Activated CD4-positive, alpha-beta T cell treated with anti-CD3 and anti-CD28 coated beads, Interleukin-2, amount 10 ng/mL, durations not matched to agents 24 days and 14 days (primary cell): ENCODE results near the gene PUS7. TPM values are rescaled to one million over a fixed set of nuclear protein-coding genes. Genes with fewer than 3 reads are reported as not detected.
A peak's percentile ranks its signal among the peaks of the same experiment; 100 is the strongest.
"Not testable (repeated sequence)": the region's sequence is repeated elsewhere in the genome, so short reads cannot be mapped to it uniquely, and the experiment has no call there.

Source experiments
- DNase-seq: peaks from one replicate; pipeline ENCODE4 v3.0.0; 2022
- H3K27ac Mint-ChIP-seq: one replicate; pipeline ENCODE4 v1.8.0; 2022; ENCODE audit warnings: mild to moderate bottlenecking, mixed read lengths
- H3K27me3 Mint-ChIP-seq: one replicate; pipeline ENCODE4 v1.8.0; 2022; ENCODE audit warnings: mixed read lengths
- H3K36me3 Mint-ChIP-seq: one replicate; pipeline ENCODE4 v1.8.0; 2022; ENCODE audit warnings: low read depth, mild to moderate bottlenecking, mixed read lengths
- H3K4me1 Mint-ChIP-seq: one replicate; pipeline ENCODE4 v1.8.0; 2021; ENCODE audit warnings: mixed read lengths
- H3K4me3 Mint-ChIP-seq: one replicate; pipeline ENCODE4 v1.8.0; 2022; ENCODE audit warnings: mild to moderate bottlenecking, moderate library complexity, mixed read lengths
- H3K9me3 Mint-ChIP-seq: one replicate; pipeline ENCODE4 v1.8.0; 2021; ENCODE audit warnings: mixed read lengths
- intact Hi-C: fragments of 100-400 bp; cut with micrococcal nuclease; formaldehyde crosslinking; loops from one replicate; pipeline ENCODE4 v1.15.1; 2023
- total RNA-seq: library from RNA; stranded (reverse); gene quantifications from 2 replicates; pipeline ENCODE4 v1.2.3, GENCODE V29; 2022

Gene PUS7
- total RNA-seq, 1 donor from 2014 or later = 54.5 TPM

GRCh38 chr7:105450177-105450861 lies 71.8 kb downstream of the PUS7 start:
- DNase-seq = no peak
- H3K27me3 Mint-ChIP-seq = no peaks in the 10 kb centered on the region
- no peak overlapping the region for H3K4me3 Mint-ChIP-seq
- H3K27ac Mint-ChIP-seq = no peak overlapping the region
- H3K36me3 Mint-ChIP-seq = peaks cover 2% of the 10 kb centered on the region
- intact Hi-C loops = no loop called here
- H3K4me1 Mint-ChIP-seq = peaks cover 19% of the 10 kb centered on the region
- no peaks in the 10 kb centered on the region for H3K9me3 Mint-ChIP-seq

GRCh38 chr7:105448181-105448580 lies 73.9 kb downstream of the PUS7 start:
- no peaks in the 10 kb centered on the region for H3K27me3 Mint-ChIP-seq
- H3K4me1 Mint-ChIP-seq = peaks cover 19% of the 10 kb centered on the region
- H3K27ac Mint-ChIP-seq = peak overlapping the region; percentile 57
- intact Hi-C loops = no loop called here
- peak overlapping the region; percentile 30 for H3K4me3 Mint-ChIP-seq
- no peak for DNase-seq
- H3K9me3 Mint-ChIP-seq = no peaks in the 10 kb centered on the region
- no peaks in the 10 kb centered on the region for H3K36me3 Mint-ChIP-seq

DNA sequence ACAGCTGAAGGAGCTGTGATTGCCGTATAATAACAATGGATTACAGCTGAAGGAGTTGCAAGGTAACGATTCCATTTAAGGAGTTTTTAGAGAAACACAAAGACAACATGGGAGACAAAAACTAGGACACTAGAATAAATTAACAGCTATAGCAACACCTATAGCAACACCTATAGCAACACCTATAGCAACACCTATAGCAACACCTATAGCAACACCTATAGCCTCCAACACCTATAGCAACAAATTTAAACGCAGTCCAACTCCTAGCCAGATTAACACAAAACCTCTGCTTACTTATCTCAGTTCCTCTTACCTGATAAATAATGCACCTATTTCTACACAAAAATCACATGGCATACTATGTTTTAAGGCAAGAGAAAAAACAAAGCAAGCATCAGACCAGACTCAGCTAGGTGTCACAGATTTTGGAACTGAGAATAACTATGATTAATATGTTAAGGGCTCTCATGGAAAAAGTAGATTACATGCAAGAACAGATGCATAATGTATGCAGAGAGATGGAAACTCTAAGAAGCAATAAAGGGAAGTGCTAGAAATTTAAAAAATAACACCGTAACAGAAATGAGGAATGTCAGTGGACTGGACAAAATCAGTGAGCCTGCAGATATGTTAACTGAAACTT lies 77.6 kb downstream of the PUS7 start:
- Mint-ChIP-seq H3K4me1 (peaks cover 12% of the 10 kb centered on the region), H3K27ac (no peak overlapping the region), H3K27me3 (no peaks in the 10 kb centered on the region), H3K9me3 (no peaks in the 10 kb centered on the region), H3K4me3 (no peak overlapping the region), H3K36me3 (no peaks in the 10 kb centered on the region)
- intact Hi-C loops = no loop called here
- DNase-seq = no peak

DNA sequence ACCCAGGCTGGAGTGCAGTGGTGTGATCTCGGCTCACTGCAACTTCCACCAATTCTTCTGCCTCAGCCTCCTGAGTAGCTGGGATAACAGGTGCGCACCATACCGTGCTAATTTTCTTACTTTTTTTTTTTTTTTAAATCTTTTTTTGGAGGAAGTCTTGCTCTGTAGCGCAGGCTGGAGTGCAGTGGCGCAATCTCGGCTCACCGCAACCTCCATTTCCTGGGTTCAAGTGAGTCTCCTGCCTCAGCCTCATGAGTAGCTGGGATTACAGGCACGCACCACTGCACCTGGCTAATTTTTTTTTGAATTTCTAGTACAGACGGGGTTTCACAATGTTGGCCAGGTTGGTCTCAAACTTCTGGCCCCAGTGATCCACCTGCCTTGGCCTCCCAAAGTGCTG lies 79.9 kb downstream of the PUS7 start:
- H3K27me3 Mint-ChIP-seq, H3K27ac Mint-ChIP-seq, intact Hi-C loops, H3K9me3 Mint-ChIP-seq, DNase-seq, H3K36me3 Mint-ChIP-seq, H3K4me3 Mint-ChIP-seq, H3K4me1 Mint-ChIP-seq: not testable (repeated sequence)

- intact Hi-C loops = loop anchor here (10.0 kb wide), 1 partner anchor 515 kb away; no protein-coding TSS in a partner anchor
- Mint-ChIP-seq H3K36me3 (no peaks in the 10 kb centered on the region), H3K4me3 (no peak overlapping the region), H3K27me3 (no peaks in the 10 kb centered on the region), H3K9me3 (no peaks in the 10 kb centered on the region), H3K27ac (no peak overlapping the region), H3K4me1 (peaks cover 3% of the 10 kb centered on the region)
- no peak for DNase-seq
These were observed 82.7 kb downstream of the PUS7 start for GRCh38 chr7:105439174-105439893.

- Mint-ChIP-seq H3K36me3 (no peaks in the 10 kb centered on the region), H3K27me3 (no peaks in the 10 kb centered on the region), H3K9me3 (no peaks in the 10 kb centered on the region)
These were observed 83.3 kb downstream of the PUS7 start for GRCh38 chr7:105438847-105439173.

GRCh38 chr7:105438254-105438653 lies 83.8 kb downstream of the PUS7 start:
- Mint-ChIP-seq H3K36me3 (no peaks in the 10 kb centered on the region), H3K4me1 (peaks cover 3% of the 10 kb centered on the region), H3K4me3 (no peak overlapping the region), H3K9me3 (no peaks in the 10 kb centered on the region), H3K27me3 (no peaks in the 10 kb centered on the region), H3K27ac (no peak overlapping the region)
- intact Hi-C loops = loop anchor here (10.0 kb wide), 1 partner anchor 513 kb away; no protein-coding TSS in a partner anchor
- no peak for DNase-seq

More at GRCh38 chr7:105438847-105439173, 83.3 kb downstream of the PUS7 start:
- Mint-ChIP-seq H3K4me3 (no peak overlapping the region), H3K4me1 (peaks cover 3% of the 10 kb centered on the region), H3K27ac (no peak overlapping the region)
- no peak for DNase-seq
- intact Hi-C loops = loop anchor here (10.0 kb wide), 1 partner anchor 514 kb away; no protein-coding TSS in a partner anchor

DNA sequence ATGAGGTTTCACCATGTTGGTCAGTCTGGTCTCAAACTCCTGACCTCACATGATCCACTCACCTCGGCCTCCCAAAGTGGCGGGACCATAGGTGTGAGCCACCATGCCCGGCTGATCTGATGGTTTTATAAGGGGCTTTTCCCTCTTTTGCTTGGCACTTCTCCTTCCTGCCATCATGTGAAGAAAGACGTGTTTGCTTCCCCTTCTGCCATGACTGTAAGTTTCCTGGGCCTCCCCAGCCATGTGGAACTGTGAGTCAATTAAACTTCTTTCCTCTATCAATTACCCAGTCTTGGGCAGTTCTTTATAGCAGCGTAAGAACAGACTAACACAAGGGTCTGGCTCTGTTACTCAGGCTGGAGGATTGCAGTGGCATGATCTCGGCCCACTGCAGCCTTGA lies 84.7 kb downstream of the PUS7 start:
- H3K4me3 Mint-ChIP-seq, H3K27ac Mint-ChIP-seq, H3K36me3 Mint-ChIP-seq, H3K9me3 Mint-ChIP-seq, DNase-seq, H3K27me3 Mint-ChIP-seq, H3K4me1 Mint-ChIP-seq: not testable (repeated sequence)
- intact Hi-C loops = loop anchor here (10.0 kb wide), 1 partner anchor 513 kb away; no protein-coding TSS in a partner anchor

DNA sequence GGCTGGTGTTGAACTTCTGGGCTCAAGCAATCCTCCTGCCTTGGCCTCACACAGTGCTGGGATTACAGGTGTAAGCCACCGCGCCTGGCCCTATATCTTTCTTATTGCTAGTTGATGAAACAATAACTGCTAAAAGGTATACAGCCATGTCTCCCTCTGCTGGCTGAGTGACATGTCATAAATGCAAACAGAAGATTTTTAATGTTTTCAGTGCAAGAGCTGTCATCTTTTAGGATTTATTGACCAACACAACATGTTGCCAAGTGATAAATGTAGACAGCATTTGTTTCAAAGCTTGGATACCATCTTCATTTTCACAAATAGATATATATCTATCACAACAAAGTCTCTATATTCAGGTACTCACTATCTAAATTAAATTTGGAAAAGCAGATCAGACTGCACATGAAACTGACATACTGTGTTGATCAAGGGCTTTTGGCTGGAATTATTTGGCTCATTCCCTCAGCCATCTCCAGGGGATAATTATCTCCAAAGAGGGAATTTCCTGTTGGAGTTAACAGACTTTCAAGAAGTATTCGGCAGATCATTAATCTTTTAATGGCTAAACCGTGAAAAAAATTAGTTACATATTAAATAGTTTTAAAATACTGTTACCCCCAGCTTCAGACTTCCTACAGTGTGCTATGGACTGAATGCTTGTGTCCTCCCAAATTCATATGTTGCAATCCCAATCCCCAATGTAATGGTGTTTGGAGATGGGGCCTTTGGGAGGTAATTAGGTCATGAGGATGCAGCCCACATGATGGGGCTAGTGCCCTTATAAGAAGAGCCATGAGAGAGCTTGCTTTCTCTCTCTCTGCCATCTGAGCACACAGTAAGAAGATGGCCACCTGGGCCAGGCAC lies 92.1 kb downstream of the PUS7 start:
- H3K4me3 Mint-ChIP-seq = no peak overlapping the region
- no peaks in the 10 kb centered on the region for H3K27me3 Mint-ChIP-seq
- no peaks in the 10 kb centered on the region for H3K36me3 Mint-ChIP-seq
- H3K27ac Mint-ChIP-seq = no peak overlapping the region
- peak; percentile 83 for DNase-seq
- intact Hi-C loops = loop anchor here (1.0 to 10.0 kb wide), 5 partner anchors 43 to 505 kb away; partner anchors contain the start of gene SRPK2
- H3K4me1 Mint-ChIP-seq = peaks cover 6% of the 10 kb centered on the region
- no peaks in the 10 kb centered on the region for H3K9me3 Mint-ChIP-seq

DNA sequence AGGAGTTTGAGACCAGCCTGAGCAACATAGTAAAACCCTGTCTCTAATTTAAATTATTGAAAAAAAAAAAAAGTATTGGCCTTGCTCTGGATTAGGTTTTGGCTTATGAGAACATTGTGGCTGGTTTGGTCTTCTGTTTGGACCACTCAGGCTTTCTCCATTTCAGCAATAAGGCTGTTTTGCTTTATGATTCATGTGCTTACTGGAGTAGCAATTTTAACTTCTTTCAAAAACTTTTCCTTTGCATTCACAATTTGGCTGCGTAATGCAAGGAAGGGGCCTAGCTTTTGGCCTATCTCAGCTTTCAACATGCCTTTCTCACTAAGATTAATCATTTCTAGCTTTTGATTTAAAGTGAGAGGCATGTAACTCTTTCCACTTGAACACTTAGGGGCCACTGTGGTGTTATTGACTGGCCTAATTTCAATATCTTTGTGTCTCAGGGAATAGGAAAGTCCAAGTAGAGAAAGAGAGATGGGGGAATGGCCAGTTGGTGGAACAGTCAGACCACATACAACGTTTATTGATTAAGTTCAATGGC lies 95.4 kb downstream of the PUS7 start:
- no peak for DNase-seq
- H3K36me3 Mint-ChIP-seq = no peaks in the 10 kb centered on the region
- peak overlapping the region; percentile 87 for H3K27ac Mint-ChIP-seq
- no peaks in the 10 kb centered on the region for H3K9me3 Mint-ChIP-seq
- intact Hi-C loops = loop anchor here (2.0 to 10.0 kb wide), 5 partner anchors 39 to 272 kb away; partner anchors contain the start of gene SRPK2
- H3K4me3 Mint-ChIP-seq = no peak overlapping the region
- no peaks in the 10 kb centered on the region for H3K27me3 Mint-ChIP-seq
- peaks cover 6% of the 10 kb centered on the region for H3K4me1 Mint-ChIP-seq

DNA sequence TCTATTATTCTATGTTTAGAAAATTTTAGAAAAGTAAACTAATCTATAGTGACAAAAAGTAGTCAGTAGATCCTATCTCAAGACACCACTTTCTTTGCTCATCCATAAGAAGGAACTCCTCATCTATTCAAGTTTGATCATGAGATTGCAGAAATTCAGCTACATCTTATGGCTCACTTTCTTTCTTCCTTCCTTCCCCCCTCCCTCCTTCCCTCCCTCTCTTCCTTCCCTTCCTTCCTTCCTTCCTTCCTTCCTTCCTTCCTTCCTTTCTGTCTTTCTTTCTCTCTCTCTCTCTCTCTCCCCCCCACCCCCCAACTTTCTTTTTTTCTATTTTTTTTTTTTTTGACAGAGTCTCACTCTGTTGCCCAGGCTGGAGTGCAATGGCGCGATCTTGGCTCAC lies 98.1 kb downstream of the PUS7 start:
- DNase-seq = no peak
- H3K27me3 Mint-ChIP-seq = no peaks in the 10 kb centered on the region
- intact Hi-C loops = loop anchor here (10.0 kb wide), 2 partner anchors 159 to 269 kb away; no protein-coding TSS in a partner anchor
- H3K27ac Mint-ChIP-seq = no peak overlapping the region
- no peaks in the 10 kb centered on the region for H3K9me3 Mint-ChIP-seq
- no peaks in the 10 kb centered on the region for H3K36me3 Mint-ChIP-seq
- H3K4me3 Mint-ChIP-seq = no peak overlapping the region
- H3K4me1 Mint-ChIP-seq = peaks cover 6% of the 10 kb centered on the region

GRCh38 chr7:105413887-105414437 lies 108.1 kb downstream of the PUS7 start:
- no peak overlapping the region for H3K4me3 Mint-ChIP-seq
- no peak for DNase-seq
- H3K27me3 Mint-ChIP-seq = peaks cover 2% of the 10 kb centered on the region
- intact Hi-C loops = no loop called here
- H3K36me3 Mint-ChIP-seq = no peaks in the 10 kb centered on the region
- no peaks in the 10 kb centered on the region for H3K9me3 Mint-ChIP-seq
- no peak overlapping the region for H3K27ac Mint-ChIP-seq
- H3K4me1 Mint-ChIP-seq = no peaks in the 10 kb centered on the region

- H3K9me3 Mint-ChIP-seq, H3K27ac Mint-ChIP-seq, intact Hi-C loops, H3K36me3 Mint-ChIP-seq, H3K4me3 Mint-ChIP-seq, DNase-seq, H3K27me3 Mint-ChIP-seq, H3K4me1 Mint-ChIP-seq: not testable (repeated sequence)
These were observed 111.3 kb downstream of the PUS7 start for GRCh38 chr7:105410774-105411173.
